Mesothelial cell of epicardium (in vitro differentiated cells): Measurements from ENCODE around the gene PFDN2. TPM values are rescaled to one million over a fixed set of nuclear protein-coding genes. Genes with fewer than 3 reads are reported as not detected.

Source experiments
- total RNA-seq: library from RNA; stranded (reverse); gene quantifications from 3 replicates; pipeline ENCODE4 v1.2.1, GENCODE V29; 2021

PFDN2 gene
- total RNA-seq, 1 donor from 2014 or later, result 49.7 TPM

Other genes with a start within 250 kb of the PFDN2 start
- gene ITLN1, start 232.9 kb downstream of the PFDN2 start, total RNA-seq, result 0.63 to 0.73 TPM in 2 of 3 replicates, not detected in the other
- 0.41 to 0.80 TPM (median 0.72 TPM) in 3 replicates for gene ITLN2, start 163.2 kb downstream of the PFDN2 start, total RNA-seq
- 114 to 132 TPM (median 122 TPM) in 3 replicates for gene F11R, start 96.9 kb downstream of the PFDN2 start, total RNA-seq
- 53.2 to 60.3 TPM (median 53.7 TPM) in 3 replicates for gene TSTD1, start 79.1 kb downstream of the PFDN2 start, total RNA-seq
- gene USF1, start 72.1 kb downstream of the PFDN2 start, total RNA-seq, result 66.4 to 68.0 TPM (median 66.6 TPM) in 3 replicates
- gene ARHGAP30, start 48.1 kb downstream of the PFDN2 start, total RNA-seq, result 1.4 to 1.9 TPM (median 1.6 TPM) in 3 replicates
- 29.9 to 31.5 TPM (median 30.6 TPM) in 3 replicates for gene NECTIN4, start 28.5 kb downstream of the PFDN2 start, total RNA-seq
- 4.2 to 5.4 TPM (median 5.4 TPM) in 3 replicates for gene KLHDC9, start 19.7 kb downstream of the PFDN2 start, total RNA-seq
- 35.3 to 37.7 TPM (median 35.9 TPM) in 3 replicates for gene NIT1, start 68 bp upstream of the PFDN2 start, total RNA-seq
- gene DEDD, start 14.6 kb upstream of the PFDN2 start, total RNA-seq, result 43.7 to 45.0 TPM (median 44.4 TPM) in 3 replicates
- 86.2 to 90.2 TPM (median 88.7 TPM) in 3 replicates for gene UFC1, start 35.9 kb upstream of the PFDN2 start, total RNA-seq
- 42.6 to 48.4 TPM (median 47.4 TPM) in 3 replicates for gene USP21, start 41.5 kb upstream of the PFDN2 start, total RNA-seq
- 48.9 to 49.7 TPM (median 49.0 TPM) in 3 replicates for gene PPOX, start 48.4 kb upstream of the PFDN2 start, total RNA-seq
- 38.0 to 43.0 TPM (median 40.5 TPM) in 3 replicates for gene B4GALT3, start 59.5 kb upstream of the PFDN2 start, total RNA-seq
- gene ADAMTS4, start 81.0 kb upstream of the PFDN2 start, total RNA-seq, result 6.8 to 9.9 TPM (median 9.2 TPM) in 3 replicates
- gene NDUFS2, start 84.3 kb upstream of the PFDN2 start, total RNA-seq, result 70.1 to 72.0 TPM (median 70.8 TPM) in 3 replicates
- 0.40 to 1.8 TPM (median 1.3 TPM) in 3 replicates for gene FCER1G, start 97.3 kb upstream of the PFDN2 start, total RNA-seq
- not detected in 3 replicates for gene APOA2, start 105.6 kb upstream of the PFDN2 start, total RNA-seq
- 8.5 to 9.3 TPM (median 9.3 TPM) in 3 replicates for gene TOMM40L, start 108.0 kb upstream of the PFDN2 start, total RNA-seq
- not detected in 3 replicates for gene NR1I3, start 120.2 kb upstream of the PFDN2 start, total RNA-seq
- 0.25 TPM in 1 of 3 replicates, not detected in the others for gene PCP4L1, start 140.7 kb upstream of the PFDN2 start, total RNA-seq
- 1.3 to 1.4 TPM (median 1.3 TPM) in 3 replicates for gene MPZ, start 191.9 kb upstream of the PFDN2 start, total RNA-seq
- 141 to 147 TPM (median 145 TPM) in 3 replicates for gene SDHC, start 196.3 kb upstream of the PFDN2 start, total RNA-seq
- gene CFAP126, start 249.8 kb upstream of the PFDN2 start, total RNA-seq, result not detected in 3 replicates